ENCODE results near the gene FAM120C.

FAM120C gene

DNA sequence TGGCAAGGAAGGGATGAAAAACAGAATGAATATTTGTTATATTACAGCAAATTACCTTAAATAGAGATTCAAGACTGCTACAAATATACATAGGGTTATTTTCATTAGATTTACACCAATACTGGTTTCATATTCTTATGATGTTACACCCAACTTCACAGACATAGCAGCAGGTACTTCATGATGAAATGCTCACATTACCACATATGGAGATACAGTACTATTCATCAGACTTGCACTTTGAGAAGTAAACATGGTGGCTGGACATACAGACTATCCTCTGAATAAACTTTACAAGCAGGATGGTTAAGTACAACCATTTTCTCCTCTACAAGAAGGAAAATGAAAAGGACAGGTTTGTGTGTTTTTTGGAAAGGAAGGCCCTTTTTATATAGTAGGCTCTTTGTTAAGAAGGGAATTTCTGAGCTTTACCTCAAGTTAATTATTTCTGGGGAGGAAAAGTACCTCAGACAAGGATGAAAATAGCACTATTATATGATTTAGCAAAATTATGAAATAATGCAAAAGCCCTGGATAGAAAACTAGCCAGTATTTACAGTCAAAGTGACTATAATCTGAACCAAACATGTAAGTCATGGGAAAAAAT is 12.0 kb upstream of the FAM120C start:
- peaks cover 7% of the 10 kb centered on the region for H3K27me3 ChIP-seq (ENCODE audit: insufficient read depth, poor library complexity, severe bottlenecking)
- H3K4me3 ChIP-seq (replicated peaks; ENCODE audit: insufficient read depth, low read length), result no peak overlapping the region
- H3K27ac ChIP-seq (replicated peaks), result no peak overlapping the region
- DNase-seq (ENCODE audit: low read depth in 1 of 2, low spot score in 1 of 2), result no peak
- TF ChIP-seq GABPA (IDR thresholded peaks at IDR 0.05; ENCODE audit: low read depth) (no peak), SPI1 (IDR thresholded peaks at IDR 0.05; ENCODE audit: borderline replicate concordance, low read depth) (no peak), POLR2AphosphoS5 (IDR thresholded peaks at IDR 0.05; ENCODE audit: low read depth) (no peak)
- TF ChIP-seq, protein P1, sequence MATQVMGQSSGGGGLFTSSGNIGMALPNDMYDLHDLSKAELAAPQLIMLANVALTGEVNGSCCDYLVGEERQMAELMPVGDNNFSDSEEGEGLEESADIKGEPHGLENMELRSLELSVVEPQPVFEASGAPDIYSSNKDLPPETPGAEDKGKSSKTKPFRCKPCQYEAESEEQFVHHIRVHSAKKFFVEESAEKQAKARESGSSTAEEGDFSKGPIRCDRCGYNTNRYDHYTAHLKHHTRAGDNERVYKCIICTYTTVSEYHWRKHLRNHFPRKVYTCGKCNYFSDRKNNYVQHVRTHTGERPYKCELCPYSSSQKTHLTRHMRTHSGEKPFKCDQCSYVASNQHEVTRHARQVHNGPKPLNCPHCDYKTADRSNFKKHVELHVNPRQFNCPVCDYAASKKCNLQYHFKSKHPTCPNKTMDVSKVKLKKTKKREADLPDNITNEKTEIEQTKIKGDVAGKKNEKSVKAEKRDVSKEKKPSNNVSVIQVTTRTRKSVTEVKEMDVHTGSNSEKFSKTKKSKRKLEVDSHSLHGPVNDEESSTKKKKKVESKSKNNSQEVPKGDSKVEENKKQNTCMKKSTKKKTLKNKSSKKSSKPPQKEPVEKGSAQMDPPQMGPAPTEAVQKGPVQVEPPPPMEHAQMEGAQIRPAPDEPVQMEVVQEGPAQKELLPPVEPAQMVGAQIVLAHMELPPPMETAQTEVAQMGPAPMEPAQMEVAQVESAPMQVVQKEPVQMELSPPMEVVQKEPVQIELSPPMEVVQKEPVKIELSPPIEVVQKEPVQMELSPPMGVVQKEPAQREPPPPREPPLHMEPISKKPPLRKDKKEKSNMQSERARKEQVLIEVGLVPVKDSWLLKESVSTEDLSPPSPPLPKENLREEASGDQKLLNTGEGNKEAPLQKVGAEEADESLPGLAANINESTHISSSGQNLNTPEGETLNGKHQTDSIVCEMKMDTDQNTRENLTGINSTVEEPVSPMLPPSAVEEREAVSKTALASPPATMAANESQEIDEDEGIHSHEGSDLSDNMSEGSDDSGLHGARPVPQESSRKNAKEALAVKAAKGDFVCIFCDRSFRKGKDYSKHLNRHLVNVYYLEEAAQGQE (IDR thresholded peaks at IDR 0.05; ENCODE audit: insufficient replicate concordance, low read depth), result no peak
- TF ChIP-seq, protein P2, sequence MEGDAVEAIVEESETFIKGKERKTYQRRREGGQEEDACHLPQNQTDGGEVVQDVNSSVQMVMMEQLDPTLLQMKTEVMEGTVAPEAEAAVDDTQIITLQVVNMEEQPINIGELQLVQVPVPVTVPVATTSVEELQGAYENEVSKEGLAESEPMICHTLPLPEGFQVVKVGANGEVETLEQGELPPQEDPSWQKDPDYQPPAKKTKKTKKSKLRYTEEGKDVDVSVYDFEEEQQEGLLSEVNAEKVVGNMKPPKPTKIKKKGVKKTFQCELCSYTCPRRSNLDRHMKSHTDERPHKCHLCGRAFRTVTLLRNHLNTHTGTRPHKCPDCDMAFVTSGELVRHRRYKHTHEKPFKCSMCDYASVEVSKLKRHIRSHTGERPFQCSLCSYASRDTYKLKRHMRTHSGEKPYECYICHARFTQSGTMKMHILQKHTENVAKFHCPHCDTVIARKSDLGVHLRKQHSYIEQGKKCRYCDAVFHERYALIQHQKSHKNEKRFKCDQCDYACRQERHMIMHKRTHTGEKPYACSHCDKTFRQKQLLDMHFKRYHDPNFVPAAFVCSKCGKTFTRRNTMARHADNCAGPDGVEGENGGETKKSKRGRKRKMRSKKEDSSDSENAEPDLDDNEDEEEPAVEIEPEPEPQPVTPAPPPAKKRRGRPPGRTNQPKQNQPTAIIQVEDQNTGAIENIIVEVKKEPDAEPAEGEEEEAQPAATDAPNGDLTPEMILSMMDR (IDR thresholded peaks at IDR 0.05; ENCODE audit: insufficient read depth, low read length), result no peak

DNA sequence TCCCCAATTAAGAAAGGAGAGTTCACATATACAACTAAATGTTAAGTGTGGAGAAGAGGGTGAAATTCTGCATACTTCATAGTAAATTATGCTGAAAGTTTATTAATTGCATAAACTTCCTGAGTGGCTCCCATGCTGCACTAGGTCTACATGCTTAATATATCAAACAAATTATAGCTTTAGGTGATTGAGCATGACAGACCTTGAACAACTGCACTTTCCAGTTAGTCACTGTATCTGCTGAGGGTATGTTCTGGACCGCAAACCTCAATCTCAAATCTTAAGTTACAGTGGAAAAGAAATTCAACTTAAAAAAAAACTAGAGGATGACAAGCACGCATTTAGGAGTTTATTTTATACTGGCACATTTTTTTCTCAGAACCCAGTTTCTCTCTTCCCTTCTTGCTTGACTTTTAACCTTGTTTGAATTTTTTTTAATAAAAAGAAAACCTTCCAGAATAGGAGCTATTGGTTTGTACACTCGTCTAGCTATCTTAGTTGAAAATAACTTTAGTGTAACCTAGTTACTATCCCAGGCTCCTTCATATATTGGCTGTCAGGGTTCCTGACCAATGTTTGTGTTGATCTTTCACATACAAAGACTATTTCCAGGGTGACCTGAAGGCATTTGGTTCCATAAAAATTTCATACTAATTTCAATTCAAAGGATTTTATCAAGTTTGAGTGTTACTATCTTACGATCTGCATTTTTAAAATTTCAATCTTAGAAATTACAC is 10.2 kb upstream of the FAM120C start:
- Histone ChIP-seq H3K27ac (replicated peaks) (no peak overlapping the region), H3K4me3 (replicated peaks; ENCODE audit: insufficient read depth, low read length) (no peak overlapping the region)
- TF ChIP-seq SPI1 (IDR thresholded peaks at IDR 0.05; ENCODE audit: borderline replicate concordance, low read depth) (no peak), GABPA (IDR thresholded peaks at IDR 0.05; ENCODE audit: low read depth) (no peak), POLR2AphosphoS5 (IDR thresholded peaks at IDR 0.05; ENCODE audit: low read depth) (no peak)
- TF ChIP-seq, protein P2 (IDR thresholded peaks at IDR 0.05; ENCODE audit: insufficient read depth, low read length), result no peak
- TF ChIP-seq, protein P1 (IDR thresholded peaks at IDR 0.05; ENCODE audit: insufficient replicate concordance, low read depth), result no peak

DNA sequence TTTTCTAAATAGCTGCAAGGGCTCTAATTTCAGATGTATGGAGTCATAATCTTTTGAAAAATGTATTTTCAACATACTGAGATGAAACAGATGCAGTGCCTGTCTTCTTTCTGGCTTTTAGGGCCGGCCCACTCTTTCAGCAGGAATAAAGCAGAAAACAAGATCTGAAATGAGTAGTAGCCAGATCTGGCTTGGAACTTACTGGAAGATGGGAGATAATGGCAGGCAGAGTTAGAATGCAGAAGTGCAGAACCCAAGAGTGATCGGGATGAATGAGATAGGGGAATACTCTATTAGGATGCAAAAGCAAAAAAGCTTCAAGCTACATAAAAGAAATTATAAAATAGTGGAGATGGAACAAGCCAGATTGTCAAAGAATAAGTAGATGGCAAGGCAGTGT is 1.4 kb upstream of the FAM120C start:
- no peak for DNase-seq (ENCODE audit: low read depth in 1 of 2, low spot score in 1 of 2)
- no peaks in the 10 kb centered on the region for H3K27me3 ChIP-seq (ENCODE audit: insufficient read depth, poor library complexity, severe bottlenecking)
- TF ChIP-seq POLR2AphosphoS5 (IDR thresholded peaks at IDR 0.05; ENCODE audit: low read depth) (no peak), GABPA (IDR thresholded peaks at IDR 0.05; ENCODE audit: low read depth) (no peak), SPI1 (IDR thresholded peaks at IDR 0.05; ENCODE audit: borderline replicate concordance, low read depth) (no peak)
- TF ChIP-seq, protein P2 (IDR thresholded peaks at IDR 0.05; ENCODE audit: insufficient read depth, low read length), result no peak
- H3K4me3 ChIP-seq (replicated peaks; ENCODE audit: insufficient read depth, low read length), result no peak overlapping the region
- no peak overlapping the region for H3K27ac ChIP-seq (replicated peaks)

More for the DNA sequence above, 10.2 kb upstream of the FAM120C start:
- no peak for DNase-seq (ENCODE audit: low read depth in 1 of 2, low spot score in 1 of 2)
- H3K27me3 ChIP-seq (ENCODE audit: insufficient read depth, poor library complexity, severe bottlenecking), result peaks cover 7% of the 10 kb centered on the region
